Left ventricle myocardium superior (tissue), 1 donor: ENCODE results near the gene CITED4. TPM values are rescaled to one million over a fixed set of nuclear protein-coding genes. Genes with fewer than 3 reads are reported as not detected.

Source experiments
- ATAC-seq: fragments of 200-7000 bp; cut with Tn5 transposase; one replicate; pipeline ENCODE4 v1.9.1; 2020; ENCODE audit warnings: mild to moderate bottlenecking, moderate library complexity
- DNase-seq: peaks from one replicate; pipeline ENCODE4 v3.0.0-alpha.2; 2020
- intact Hi-C: fragments of 100-400 bp; cut with micrococcal nuclease; formaldehyde crosslinking; loops from one replicate; pipeline ENCODE4 v1.11.0; 2022
- total RNA-seq: library from RNA; stranded (reverse); fragmentation: NEBNext Ultra II Directional; extraction: Animal tissue kit (Norgen Biotek cat#: 25700); gene quantifications from one replicate; pipeline ENCODE4 v1.2.1, GENCODE V29; 2021
- donor health status: DM: no; HTN: yes; CAD: no; lungs with severe emphysema.

The CITED4 gene
- total RNA-seq, 1 donor from 2014 or later = 45.4 TPM

GRCh38 chr1:40857737-40858136, 4.4 kb downstream of the CITED4 start:
- intact Hi-C loops = loop anchor here (10.0 kb wide), 1 partner anchor 83 kb away; no protein-coding TSS in a partner anchor
- no peak for DNase-seq
- ATAC-seq = no peak

GRCh38 chr1:40856656-40857302, 5.4 kb downstream of the CITED4 start:
- DNase-seq = no peak
- intact Hi-C loops = loop anchor here (10.0 kb wide), 1 partner anchor 82 kb away; no protein-coding TSS in a partner anchor
- ATAC-seq = no peak

- intact Hi-C loops = loop anchor here (10.0 kb wide), 1 partner anchor 81 kb away; no protein-coding TSS in a partner anchor
- DNase-seq = no peak
- no peak for ATAC-seq
Measured at GRCh38 chr1:40856116-40856515, 6.0 kb downstream of the CITED4 start.

GRCh38 chr1:40855513-40855912, 6.7 kb downstream of the CITED4 start:
- intact Hi-C loops = loop anchor here (10.0 kb wide), 1 partner anchor 81 kb away; no protein-coding TSS in a partner anchor
- ATAC-seq (no peak), DNase-seq (no peak)

GRCh38 chr1:40853885-40854170, 8.3 kb downstream of the CITED4 start:
- intact Hi-C loops = loop anchor here (10.0 kb wide), 1 partner anchor 79 kb away; no protein-coding TSS in a partner anchor
- ATAC-seq (no peak), DNase-seq (no peak)

GRCh38 chr1:40853113-40853884, 8.9 kb downstream of the CITED4 start:
- ATAC-seq (no peak), DNase-seq (no peak)
- intact Hi-C loops = loop anchor here (10.0 kb wide), 1 partner anchor 78 kb away; no protein-coding TSS in a partner anchor

- ATAC-seq = no peak
- intact Hi-C loops = loop anchor here (10.0 kb wide), 1 partner anchor 77 kb away; no protein-coding TSS in a partner anchor
- no peak for DNase-seq
Measured at GRCh38 chr1:40851643-40852042, 10.5 kb downstream of the CITED4 start.

- DNase-seq (peak; percentile 72), ATAC-seq (peak; percentile 90)
- intact Hi-C loops = loop anchor here (5.0 to 10.0 kb wide), 2 partner anchors 75 to 102 kb away; no protein-coding TSS in a partner anchor
Measured at GRCh38 chr1:40849801-40850592, 12.2 kb downstream of the CITED4 start.

- intact Hi-C loops = loop anchor here (5.0 kb wide), 1 partner anchor 104 kb away; no protein-coding TSS in a partner anchor
- DNase-seq = peak; percentile 67
Measured at GRCh38 chr1:40848530-40849189, 13.5 kb downstream of the CITED4 start.

GRCh38 chr1:40847023-40847745, 15.0 kb downstream of the CITED4 start:
- DNase-seq (no peak), ATAC-seq (no peak)
- intact Hi-C loops = loop anchor here (5.0 kb wide), 1 partner anchor 105 kb away; no protein-coding TSS in a partner anchor

More at GRCh38 chr1:40848530-40849189, 13.5 kb downstream of the CITED4 start:
- peak; percentile 89 for ATAC-seq

- DNase-seq (no peak), ATAC-seq (no peak)
- intact Hi-C loops = loop anchor here (5.0 kb wide), 1 partner anchor 106 kb away; no protein-coding TSS in a partner anchor
Measured at GRCh38 chr1:40845895-40846294, 16.3 kb downstream of the CITED4 start.

GRCh38 chr1:40844887-40845878, 17.0 kb downstream of the CITED4 start:
- intact Hi-C loops = loop anchor here (5.0 kb wide), 1 partner anchor 107 kb away; no protein-coding TSS in a partner anchor
- ATAC-seq = no peak
- no peak for DNase-seq

GRCh38 chr1:40844079-40844478, 18.1 kb downstream of the CITED4 start:
- intact Hi-C loops = no loop called here
- ATAC-seq (no peak), DNase-seq (no peak)

- intact Hi-C loops = no loop called here
- DNase-seq (no peak), ATAC-seq (no peak)
Measured at GRCh38 chr1:40842691-40843090, 19.5 kb downstream of the CITED4 start.

- no peak for DNase-seq
- intact Hi-C loops = no loop called here
- ATAC-seq = no peak
Measured at GRCh38 chr1:40842207-40842606, 20.0 kb downstream of the CITED4 start.

- intact Hi-C loops = no loop called here
- ATAC-seq = no peak
- DNase-seq = no peak
Measured at GRCh38 chr1:40841602-40842001, 20.6 kb downstream of the CITED4 start.
